Bone marrow (tissue), 2 donors: ENCODE measurements around the gene NLRP11.
"Not testable (repeated sequence)": the region's sequence is repeated elsewhere in the genome, so short reads cannot be mapped to it uniquely, and the experiment has no call there.

Experiments
- DNase-seq, 2 donors: peaks; one replicate each; lab custom pipeline; 2025; lab: John Stamatoyannopoulos, UW

The NLRP11 gene

DNA sequence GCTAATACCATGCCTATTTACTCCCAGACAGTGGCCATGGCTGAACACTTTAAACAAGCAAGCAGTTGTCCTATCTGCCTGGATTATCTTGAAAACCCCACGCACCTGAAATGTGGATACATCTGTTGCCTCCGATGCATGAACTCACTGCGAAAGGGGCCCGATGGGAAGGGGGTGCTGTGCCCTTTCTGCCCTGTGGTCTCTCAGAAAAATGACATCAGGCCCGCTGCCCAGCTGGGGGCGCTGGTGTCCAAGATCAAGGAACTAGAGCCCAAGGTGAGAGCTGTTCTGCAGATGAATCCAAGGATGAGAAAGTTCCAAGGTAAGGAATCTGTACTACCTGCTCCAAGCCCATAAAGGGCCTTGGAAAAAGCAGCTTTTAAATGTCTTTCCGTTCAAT lies 54.3 kb downstream of the NLRP11 start:
- DNase-seq = no peak

GRCh38 chr19:55769632-55770031 lies 62.2 kb downstream of the NLRP11 start:
- not testable (repeated sequence) for DNase-seq

DNA sequence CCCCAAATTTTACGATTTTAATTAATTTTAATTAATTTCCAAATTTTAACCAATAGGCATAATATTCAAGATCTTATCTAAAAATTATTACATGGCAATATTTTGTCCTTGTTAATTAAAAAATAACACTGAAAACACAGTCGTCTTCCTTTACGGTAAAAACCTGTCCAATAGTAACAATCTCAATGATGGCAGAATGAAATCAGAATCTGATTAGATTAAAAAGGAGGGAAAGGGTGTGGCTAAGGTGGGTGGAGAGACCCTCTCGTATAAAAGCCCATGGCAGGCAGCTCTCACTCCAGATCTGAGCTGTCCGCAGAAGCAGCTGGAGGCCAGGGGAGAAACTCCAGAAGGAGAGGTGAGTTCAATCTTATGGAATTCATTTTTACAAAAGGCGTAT lies 63.0 kb downstream of the NLRP11 start, which contains the start of gene RFPL4AL1:
Gene RFPL4AL1, plus strand, starts transcription at position 301 of the 400 bp plus-strand sequence. CDS start 2,687 bp downstream, outside the sequence.
- DNase-seq = not testable (repeated sequence)

- no peak for DNase-seq
Measured at GRCh38 chr19:55766466-55766865, 65.3 kb downstream of the NLRP11 start.

DNA sequence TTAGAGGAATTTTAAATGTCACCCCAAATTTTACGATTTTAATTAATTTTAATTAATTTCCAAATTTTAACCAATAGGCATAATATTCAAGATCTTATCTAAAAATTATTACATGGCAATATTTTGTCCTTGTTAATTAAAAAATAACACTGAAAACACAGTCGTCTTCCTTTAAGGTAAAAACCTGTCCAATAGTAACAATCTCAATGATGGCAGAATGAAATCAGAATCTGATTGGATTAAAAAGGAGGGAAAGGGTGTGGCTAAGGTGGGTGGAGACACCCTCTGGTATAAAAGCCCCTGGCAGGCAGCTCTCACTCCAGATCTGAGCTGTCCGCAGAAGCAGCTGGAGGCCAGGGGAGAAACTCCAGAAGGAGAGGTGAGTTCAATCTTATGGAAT lies 73.0 kb downstream of the NLRP11 start, which contains the start of gene RFPL4A:
Gene RFPL4A, plus strand, starts transcription at position 301 of the 400 bp plus-strand sequence. CDS start 2,704 bp downstream, outside the sequence.
- DNase-seq = not testable (repeated sequence)

- not testable (repeated sequence) for DNase-seq
Measured at GRCh38 chr19:55756808-55757207, 75.0 kb downstream of the NLRP11 start.

DNA sequence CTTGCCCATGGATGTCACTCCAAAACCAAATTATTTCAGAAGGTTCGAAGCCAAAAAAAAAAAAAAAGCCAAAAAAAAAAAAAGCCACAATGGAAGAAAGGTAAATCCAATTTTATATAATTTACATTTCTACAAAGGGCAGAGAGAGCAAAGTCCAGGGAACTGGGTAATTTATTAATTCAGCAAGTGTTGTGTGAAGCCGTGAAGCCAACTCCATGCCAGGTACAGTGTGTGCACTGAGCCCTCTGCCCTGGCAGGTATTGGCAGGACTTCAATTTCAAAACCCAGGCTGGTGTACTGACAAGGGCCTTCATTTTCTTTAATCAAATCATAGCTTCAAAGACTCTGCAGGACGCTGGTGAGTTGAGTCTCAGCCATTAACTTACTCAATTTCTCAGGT lies 78.4 kb downstream of the NLRP11 start:
- no peak for DNase-seq

- DNase-seq = no peak
Measured at GRCh38 chr19:55750715-55751114, 81.1 kb downstream of the NLRP11 start.

DNA sequence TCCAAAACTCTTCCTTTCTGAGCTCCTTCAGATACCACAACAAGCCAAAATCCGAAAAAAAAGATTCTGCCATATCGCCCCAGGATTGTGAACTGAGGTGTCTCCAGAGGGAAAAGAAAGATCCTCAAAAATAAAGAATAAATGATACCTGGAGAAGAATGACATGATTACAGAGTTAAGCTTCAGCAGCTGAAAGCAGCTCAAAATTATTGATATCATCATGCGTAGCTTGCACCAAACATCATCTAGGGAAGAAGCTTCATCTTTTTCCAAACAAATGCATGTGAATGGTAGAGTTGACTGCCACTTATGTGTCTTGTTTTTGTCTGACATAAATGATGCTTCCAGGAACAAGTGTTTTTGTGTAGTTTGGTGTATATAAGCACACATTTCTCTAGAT lies 93.5 kb downstream of the NLRP11 start, which contains the start of gene NLRP9:
Gene NLRP9, minus strand, starts transcription at position 101 of the 400 bp plus-strand sequence. Its CDS starts 28 bp downstream, at position 73.
- no peak for DNase-seq
